ENCODE data around the gene MPL. TPM values are rescaled to one million over a fixed set of nuclear protein-coding genes. Genes with fewer than 3 reads are reported as not detected.
A peak's percentile ranks its signal among the peaks of the same experiment; 100 is the strongest.

The MPL gene
- total and polyA plus RNA-seq, 2 of the 13 experiments (the other 11 are each of a cell fraction or from before 2014, with no cell fraction given), result not detected

- no TSS peak for BruUV-seq (replicated peaks)
- ChIA-PET CTCF (ENCODE audit: low intra/inter-chr PET ratio, low total read pairs) (no interaction called here), POLR2A (no interaction called here)
- no peak overlapping the region for H3K4me3 ChIP-seq (replicated peaks in 1 of 3; ENCODE audit: insufficient read depth in 1 of 3, low read depth in 2 of 3, low read length in 3 of 3)
- in situ Hi-C loops (cut with HindIII; ENCODE audit: extremely low pct_ligation_motif_present, low pct_unique_long_range_greater_than_20kb), result no loop called here
- no peak for DNase-seq (ENCODE audit: low spot score)
- no peak overlapping the region for H3K27ac ChIP-seq (ENCODE audit: extremely low read length, insufficient read depth, low read length)
- no peak for ATAC-seq
- no peaks in the 10 kb centered on the region for H3K36me3 ChIP-seq (replicated peaks in 1 of 2; ENCODE audit: control insufficient read depth in 1 of 2, insufficient read depth in 2 of 2, low read length in 2 of 2)
- no peak overlapping the region for H3K9ac ChIP-seq (ENCODE audit: insufficient read depth, low read depth, low read length)
- H3K4me2 ChIP-seq (ENCODE audit: low read depth, low read length), result no peak overlapping the region
- no peaks in the 10 kb centered on the region for H3K9me3 ChIP-seq (ENCODE audit: low read length)
- H3K79me2 ChIP-seq (ENCODE audit: insufficient read depth, low read length), result peaks cover 5% of the 10 kb centered on the region
- no peak for TF ChIP-seq ZNF280D (CRISPR knock-in tag; IDR thresholded peaks at IDR 0.05)
- TF ChIP-seq MAFF (IDR thresholded peaks at IDR 0.05; ENCODE audit: low read depth, low read length), result peak; percentile 39; the same call in 1 of the 2 replicates
- TF ChIP-seq ELK4 (CRISPR knock-in tag; IDR thresholded peaks at IDR 0.05; ENCODE audit: borderline replicate concordance), result no peak
- peak; percentile 28 to 34; a peak in 1 of 4 replicates for TF ChIP-seq MAFK (conservative IDR thresholded peaks at IDR 0.05 in 1 of 2, IDR thresholded peaks at IDR 0.05 in 1 of 2; ENCODE audit: low read length in 2 of 2)
- FAIRE-seq, result no peak
- 61% methylated on average over 2 of the region's 2 CpGs for WGBS (ENCODE audit: low lambda C conversion rate)
- no peaks in the 10 kb centered on the region; a peak in 1 of 5 replicates for H3K27me3 ChIP-seq (ENCODE audit: control insufficient read depth in 1 of 2, insufficient read depth in 2 of 2, low read length in 2 of 2)
- H4K20me1 ChIP-seq (ENCODE audit: insufficient read depth, low read length), result no peaks in the 10 kb centered on the region
- intact Hi-C loops (cut with micrococcal nuclease; ENCODE audit: unreplicated experiment), result no loop called here
- no peak overlapping the region for H2AFZ ChIP-seq (ENCODE audit: low read length)
- H3K4me1 ChIP-seq (ENCODE audit: insufficient read depth, low read length), result peaks cover 52% of the 10 kb centered on the region
Observed at GRCh38 chr1:43354471-43354870, 16.9 kb downstream of the MPL start.

Data from HepG2 (cell line).